HUES48 (cell line): Measurements from ENCODE around the gene PRIM2.
"Not testable (repeated sequence)": the region's sequence is repeated elsewhere in the genome, so short reads cannot be mapped to it uniquely, and the experiment has no call there.

Source experiments
- H3K27ac ChIP-seq: one replicate; pipeline ENCODE4 v1.7.0; 2013; ENCODE audit warnings: low read depth, low read length, inconsistent platforms
- H3K27me3 ChIP-seq: 2 replicates; pipeline ENCODE4 v1.6.1; 2013; ENCODE audit warnings: mild to moderate bottlenecking, low read length; ENCODE audit not compliant: control insufficient read depth, insufficient read depth
- H3K36me3 ChIP-seq: 2 replicates; pipeline ENCODE4 v1.6.1; 2013; ENCODE audit warnings: low read length; ENCODE audit not compliant: control insufficient read depth, insufficient read depth
- H3K4me1 ChIP-seq: 2 replicates; pipeline ENCODE4 v1.6.1; 2013; ENCODE audit warnings: mild to moderate bottlenecking, low read length; ENCODE audit not compliant: control insufficient read depth, insufficient read depth
- H3K4me3 ChIP-seq: 2 replicates; pipeline ENCODE4 v1.5.1; 2013; ENCODE audit warnings: mild to moderate bottlenecking, low read depth, low read length
- H3K9ac ChIP-seq: 2 replicates; pipeline ENCODE4 v1.6.1; 2013; ENCODE audit warnings: mild to moderate bottlenecking, low read depth, low read length, moderate library complexity
- H3K9me3 ChIP-seq: 2 replicates; pipeline ENCODE4 v1.6.1; 2013; ENCODE audit warnings: low read length; ENCODE audit not compliant: control insufficient read depth, insufficient read depth

PRIM2 gene

DNA sequence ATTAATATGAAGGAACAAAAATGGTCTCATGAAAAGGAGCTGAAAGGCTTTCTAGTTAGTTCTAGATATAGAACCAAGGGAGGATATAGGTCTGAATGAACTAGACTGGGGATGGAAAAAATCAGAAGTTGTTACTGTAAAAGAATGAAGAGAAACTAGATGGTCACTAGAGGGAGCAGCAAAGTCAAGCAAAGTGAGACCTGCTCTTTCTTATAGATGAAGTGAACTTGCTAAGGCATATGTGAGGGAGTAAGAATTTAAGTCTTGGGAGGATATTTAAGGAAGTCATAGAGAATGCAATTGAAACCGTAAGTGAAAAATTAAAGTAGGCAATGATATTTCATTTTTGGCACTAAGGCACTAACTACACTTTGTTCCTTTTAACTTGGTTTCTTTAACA, 218.6 kb downstream of the PRIM2 start:
- not testable (repeated sequence) for H3K9ac ChIP-seq, H3K27me3 ChIP-seq, H3K4me1 ChIP-seq, H3K36me3 ChIP-seq, H3K4me3 ChIP-seq, H3K9me3 ChIP-seq, H3K27ac ChIP-seq

DNA sequence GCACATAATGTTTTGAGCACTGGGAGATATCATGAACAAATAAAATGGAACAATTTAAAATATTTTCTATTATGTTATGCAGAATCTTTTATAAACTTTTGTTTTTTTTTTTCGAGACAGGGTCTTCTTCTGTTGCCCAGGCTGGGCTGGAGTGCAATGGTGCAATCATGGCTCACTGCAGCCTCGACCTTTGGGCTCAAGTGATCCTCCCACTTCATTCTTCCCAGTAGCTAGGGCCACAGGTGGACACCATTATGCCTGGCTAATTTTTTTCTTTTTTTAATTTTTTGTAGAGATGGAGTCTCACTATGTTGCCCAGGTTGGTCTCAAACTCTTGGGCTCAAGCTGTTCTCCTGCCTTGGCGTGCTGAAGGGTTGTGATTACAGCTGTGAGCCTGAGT, 220.5 kb downstream of the PRIM2 start:
- H3K36me3 ChIP-seq, H3K9ac ChIP-seq, H3K27me3 ChIP-seq, H3K4me3 ChIP-seq, H3K9me3 ChIP-seq, H3K4me1 ChIP-seq, H3K27ac ChIP-seq: not testable (repeated sequence)

GRCh38 chr6:57551961-57552360, 234.5 kb downstream of the PRIM2 start:
- not testable (repeated sequence) for H3K27me3 ChIP-seq, H3K9ac ChIP-seq, H3K36me3 ChIP-seq, H3K4me3 ChIP-seq, H3K4me1 ChIP-seq, H3K27ac ChIP-seq, H3K9me3 ChIP-seq

DNA sequence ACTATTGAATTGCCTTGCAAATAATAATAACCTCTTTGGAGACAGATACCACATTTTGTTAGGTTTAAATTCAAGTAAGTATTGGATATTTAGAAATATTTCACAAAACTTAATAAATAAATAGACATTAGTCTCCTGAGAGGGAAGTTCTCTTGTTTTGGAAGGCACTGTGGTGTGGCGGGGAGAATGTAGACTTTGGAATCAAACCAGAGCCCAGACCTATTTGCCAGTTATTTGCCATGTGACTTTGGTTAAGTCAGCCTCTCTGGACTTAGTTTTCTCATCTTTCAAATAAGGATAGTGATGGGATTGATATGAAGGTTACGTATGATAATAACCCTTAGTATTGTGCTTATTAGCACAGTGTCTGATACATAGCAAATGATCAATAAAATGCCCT, 240.4 kb downstream of the PRIM2 start:
- not testable (repeated sequence) for H3K27ac ChIP-seq, H3K4me1 ChIP-seq, H3K9me3 ChIP-seq, H3K27me3 ChIP-seq, H3K4me3 ChIP-seq, H3K36me3 ChIP-seq, H3K9ac ChIP-seq

GRCh38 chr6:57559170-57559569, 241.7 kb downstream of the PRIM2 start:
- H3K9ac ChIP-seq, H3K27ac ChIP-seq, H3K27me3 ChIP-seq, H3K4me1 ChIP-seq, H3K4me3 ChIP-seq, H3K36me3 ChIP-seq, H3K9me3 ChIP-seq: not testable (repeated sequence)

DNA sequence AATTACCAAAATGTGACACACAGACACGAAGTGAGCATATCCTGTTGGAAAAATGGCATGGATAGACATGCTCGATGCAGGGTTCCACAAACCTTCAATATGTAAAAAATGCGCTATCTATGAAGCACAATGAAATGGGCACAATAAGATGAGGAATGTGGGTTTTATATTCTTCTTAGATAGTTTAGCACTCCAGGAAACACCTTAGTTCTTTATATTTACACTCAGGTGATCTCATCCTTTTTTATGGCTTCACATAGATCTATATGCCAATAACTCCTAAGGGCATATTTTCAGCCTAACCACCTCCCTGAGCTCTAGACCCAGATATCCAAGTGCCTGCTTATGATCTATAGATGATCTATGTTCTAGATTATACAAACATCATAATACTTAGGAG, 244.8 kb downstream of the PRIM2 start:
- H3K27me3 ChIP-seq, H3K27ac ChIP-seq, H3K36me3 ChIP-seq, H3K9ac ChIP-seq, H3K9me3 ChIP-seq, H3K4me1 ChIP-seq, H3K4me3 ChIP-seq: not testable (repeated sequence)

- not testable (repeated sequence) for H3K36me3 ChIP-seq, H3K4me1 ChIP-seq, H3K27ac ChIP-seq, H3K27me3 ChIP-seq, H3K4me3 ChIP-seq, H3K9me3 ChIP-seq, H3K9ac ChIP-seq
These were observed 254.7 kb downstream of the PRIM2 start for GRCh38 chr6:57572119-57572518.

DNA sequence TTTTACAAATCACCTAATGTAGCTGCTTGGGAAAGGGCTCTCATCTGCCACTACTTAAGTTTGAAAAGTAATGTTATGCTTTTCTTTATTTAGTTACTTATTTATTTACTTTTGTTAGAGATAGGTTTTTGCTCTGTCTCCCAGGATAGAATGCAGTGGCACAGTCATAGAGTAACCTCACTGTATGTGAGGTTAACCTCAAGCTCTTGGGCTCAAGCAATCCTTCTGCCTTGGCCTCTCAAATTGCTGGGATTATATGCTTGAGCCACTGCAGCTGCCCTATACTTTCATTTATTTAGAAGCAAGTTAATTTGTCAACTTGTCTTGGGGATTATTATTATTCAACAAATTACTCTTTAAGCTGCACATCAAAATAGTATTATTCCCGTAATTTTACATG, 255.4 kb downstream of the PRIM2 start:
- not testable (repeated sequence) for H3K4me1 ChIP-seq, H3K36me3 ChIP-seq, H3K9me3 ChIP-seq, H3K4me3 ChIP-seq, H3K9ac ChIP-seq, H3K27me3 ChIP-seq, H3K27ac ChIP-seq

- not testable (repeated sequence) for H3K27me3 ChIP-seq, H3K9me3 ChIP-seq, H3K27ac ChIP-seq, H3K4me1 ChIP-seq, H3K9ac ChIP-seq, H3K36me3 ChIP-seq, H3K4me3 ChIP-seq
These were observed 259.6 kb downstream of the PRIM2 start for GRCh38 chr6:57577023-57577422.

GRCh38 chr6:57579489-57579888, 262.1 kb downstream of the PRIM2 start:
- H3K27me3 ChIP-seq, H3K27ac ChIP-seq: not testable (repeated sequence)

DNA sequence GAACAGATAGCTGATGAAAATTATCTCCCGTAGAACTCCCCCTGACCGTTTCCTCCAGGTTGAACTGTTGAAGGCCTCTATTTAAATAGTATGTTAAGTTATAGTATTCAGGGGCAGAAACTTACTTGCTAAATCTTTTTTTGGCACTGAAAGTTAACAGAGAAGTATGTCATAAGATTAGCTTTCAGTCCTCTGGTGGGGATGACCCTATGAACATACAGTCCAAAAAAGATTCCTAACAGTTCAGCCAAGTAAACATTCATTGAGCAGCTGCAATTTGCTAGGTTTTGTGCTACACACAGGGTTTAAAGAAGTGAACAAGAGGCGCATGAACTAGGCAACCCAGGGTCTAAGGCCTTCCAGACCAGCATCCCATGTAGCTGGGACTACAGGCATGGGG, 264.2 kb downstream of the PRIM2 start:
- H3K4me1 ChIP-seq, H3K36me3 ChIP-seq, H3K27ac ChIP-seq, H3K4me3 ChIP-seq, H3K9ac ChIP-seq, H3K27me3 ChIP-seq, H3K9me3 ChIP-seq: not testable (repeated sequence)

More at GRCh38 chr6:57579489-57579888, 262.1 kb downstream of the PRIM2 start:
- H3K9ac ChIP-seq, H3K36me3 ChIP-seq, H3K9me3 ChIP-seq, H3K4me1 ChIP-seq, H3K4me3 ChIP-seq: not testable (repeated sequence)

- not testable (repeated sequence) for H3K36me3 ChIP-seq, H3K4me1 ChIP-seq, H3K27ac ChIP-seq, H3K27me3 ChIP-seq, H3K4me3 ChIP-seq, H3K9me3 ChIP-seq, H3K9ac ChIP-seq
These were observed 283.7 kb downstream of the PRIM2 start for GRCh38 chr6:57601105-57601504.
